AG04450 (cell line): ENCODE data around the gene LAMTOR2. TPM values are rescaled to one million over a fixed set of nuclear protein-coding genes. Genes with fewer than 3 reads are reported as not detected.

ENCODE experiments used
- CTCF ChIA-PET: fragments of 300-600, 350-600 bp; formaldehyde crosslinking; extraction: SDS; loops from one replicate; lab custom pipeline; 2022; ENCODE audit warnings: antibody characterized with exemption, inconsistent platforms; lab: Charles Lee
- POLR2A ChIA-PET: fragments of 350-600 bp; formaldehyde crosslinking; extraction: SDS; loops from one replicate; lab custom pipeline; 2021; ENCODE audit warnings: antibody characterized with exemption, inconsistent platforms; lab: Yijun Ruan, JAX
- DNase-seq: peaks from one replicate; pipeline ENCODE4 v3.0.0-alpha.2; 2011; ENCODE audit warnings: low read depth, low spot score
- H3K27ac ChIP-seq: one replicate; pipeline ENCODE4 v1.5.1; 2012; ENCODE audit warnings: low read depth, low read length, control low read depth
- H3K27me3 ChIP-seq: one replicate; pipeline ENCODE4 v1.6.0; 2012; ENCODE audit warnings: low read length; ENCODE audit not compliant: control insufficient read depth, insufficient read depth
- H3K4me3 ChIP-seq: 2 replicates; pipeline ENCODE4 v1.5.1; 2011; ENCODE audit warnings: mild to moderate bottlenecking, low read depth, low read length, control low read depth
- H3K9me3 ChIP-seq: 2 replicates; pipeline ENCODE4 v1.5.1; 2012; ENCODE audit warnings: low read length; ENCODE audit not compliant: control insufficient read depth, insufficient read depth
- polyA plus RNA-seq: library from polyadenylated mRNA; depleted of rRNA; stranded (reverse); fragments of >200 nt; gene quantifications from 2 replicates; pipeline ENCODE4 v1.2.3, GENCODE V29; 2011
- TF ChIP-seq, protein P1 (sequence below): IDR thresholded peaks from 2 replicates; pipeline ENCODE4 v1.5.1; 2011; ENCODE audit warnings: low read depth, low read length, control low read depth, inconsistent platforms

LAMTOR2 gene
- polyA plus RNA-seq, 1 experiment: 42.4 TPM

- TF ChIP-seq, protein P1, sequence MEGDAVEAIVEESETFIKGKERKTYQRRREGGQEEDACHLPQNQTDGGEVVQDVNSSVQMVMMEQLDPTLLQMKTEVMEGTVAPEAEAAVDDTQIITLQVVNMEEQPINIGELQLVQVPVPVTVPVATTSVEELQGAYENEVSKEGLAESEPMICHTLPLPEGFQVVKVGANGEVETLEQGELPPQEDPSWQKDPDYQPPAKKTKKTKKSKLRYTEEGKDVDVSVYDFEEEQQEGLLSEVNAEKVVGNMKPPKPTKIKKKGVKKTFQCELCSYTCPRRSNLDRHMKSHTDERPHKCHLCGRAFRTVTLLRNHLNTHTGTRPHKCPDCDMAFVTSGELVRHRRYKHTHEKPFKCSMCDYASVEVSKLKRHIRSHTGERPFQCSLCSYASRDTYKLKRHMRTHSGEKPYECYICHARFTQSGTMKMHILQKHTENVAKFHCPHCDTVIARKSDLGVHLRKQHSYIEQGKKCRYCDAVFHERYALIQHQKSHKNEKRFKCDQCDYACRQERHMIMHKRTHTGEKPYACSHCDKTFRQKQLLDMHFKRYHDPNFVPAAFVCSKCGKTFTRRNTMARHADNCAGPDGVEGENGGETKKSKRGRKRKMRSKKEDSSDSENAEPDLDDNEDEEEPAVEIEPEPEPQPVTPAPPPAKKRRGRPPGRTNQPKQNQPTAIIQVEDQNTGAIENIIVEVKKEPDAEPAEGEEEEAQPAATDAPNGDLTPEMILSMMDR: no peak
- Histone ChIP-seq H3K27me3 (no peaks in the 10 kb centered on the region), H3K4me3 (no peak overlapping the region), H3K9me3 (no peaks in the 10 kb centered on the region), H3K27ac (no peak overlapping the region)
- CTCF ChIA-PET: interaction anchor here (1.4 to 1.5 kb wide), 2 partner anchors 11 to 127 kb away, joined by 5 to 7 read pairs; no protein-coding TSS in a partner anchor
- POLR2A ChIA-PET: no interaction called here
- DNase-seq: no peak
Observed at GRCh38 chr1:156064615-156065014, 10.0 kb downstream of the LAMTOR2 start.

DNA sequence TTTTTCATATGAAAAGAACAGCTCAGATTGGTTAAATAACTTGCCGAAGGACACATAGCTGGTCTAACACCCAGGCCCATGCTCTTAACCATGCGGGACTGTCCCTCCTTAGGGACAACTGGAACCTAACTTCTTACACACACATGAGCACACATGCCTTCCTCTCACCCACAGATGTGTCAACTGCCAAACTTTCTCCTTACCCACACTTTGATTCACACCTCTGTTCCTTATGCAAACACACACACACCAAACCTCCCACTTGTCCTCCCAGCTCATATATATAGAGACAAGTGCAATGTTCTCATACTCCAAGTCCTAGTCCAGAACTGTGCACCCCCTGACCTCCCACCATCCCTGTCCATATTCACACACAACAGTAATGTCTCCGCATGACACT, 10.6 kb downstream of the LAMTOR2 start:
- H3K27ac ChIP-seq: no peak overlapping the region

DNA sequence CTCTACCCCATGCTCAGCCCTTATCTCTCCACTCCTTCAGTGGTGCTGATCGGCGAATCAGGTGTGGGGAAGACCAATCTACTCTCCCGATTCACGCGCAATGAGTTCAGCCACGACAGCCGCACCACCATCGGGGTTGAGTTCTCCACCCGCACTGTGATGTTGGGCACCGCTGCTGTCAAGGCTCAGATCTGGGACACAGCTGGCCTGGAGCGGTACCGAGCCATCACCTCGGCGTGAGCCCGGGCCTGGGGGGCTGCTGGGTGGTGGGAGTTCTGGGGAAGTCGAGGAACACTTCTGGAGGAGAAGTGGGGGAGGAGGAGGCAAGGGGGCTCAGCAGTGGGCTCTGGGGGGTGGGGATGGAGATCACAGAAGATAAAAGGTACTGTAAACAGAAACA, 11.3 kb downstream of the LAMTOR2 start:
- DNase-seq: no peak
- TF ChIP-seq, protein P1: no peak
- ChIA-PET POLR2A (no interaction called here), CTCF (interaction anchor here (0.7 to 2.1 kb wide), 15 partner anchors 8 to 168 kb away, joined by 3 to 12 read pairs (median 5); partner anchors contain the start of genes KHDC4, SSR2 and UBQLN4)
- Histone ChIP-seq H3K4me3 (no peak overlapping the region), H3K27me3 (no peaks in the 10 kb centered on the region), H3K9me3 (no peaks in the 10 kb centered on the region), H3K27ac (no peak overlapping the region)

More for the DNA sequence above, 10.6 kb downstream of the LAMTOR2 start:
- POLR2A ChIA-PET: no interaction called here
- CTCF ChIA-PET: interaction anchor here (1.2 to 1.5 kb wide), 3 partner anchors 10 to 167 kb away, joined by 3 to 7 read pairs (median 5); no protein-coding TSS in a partner anchor
- Histone ChIP-seq H3K4me3 (no peak overlapping the region), H3K27me3 (no peaks in the 10 kb centered on the region), H3K9me3 (no peaks in the 10 kb centered on the region)
- TF ChIP-seq, protein P1: no peak
- DNase-seq: no peak

DNA sequence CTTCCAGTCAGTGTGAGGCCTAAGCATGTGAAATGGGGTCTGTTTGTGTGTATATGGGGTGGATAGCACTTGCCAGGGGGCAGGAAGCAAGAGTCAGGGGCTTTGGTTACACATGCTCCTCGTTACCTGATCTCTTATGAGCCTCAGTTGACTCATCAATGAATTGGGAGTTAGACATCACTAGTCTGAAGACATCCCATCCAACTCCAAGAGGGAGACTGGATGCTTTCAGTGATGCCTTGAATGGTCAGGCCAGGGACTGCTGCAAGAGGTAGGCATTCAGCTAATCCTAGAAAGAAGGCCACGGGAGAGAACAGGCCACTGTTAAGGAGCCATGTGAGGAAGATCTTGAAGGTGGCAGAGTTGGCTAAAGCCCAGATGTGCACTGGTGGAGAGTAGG, 12.7 kb downstream of the LAMTOR2 start:
- CTCF ChIA-PET: interaction anchor here (0.8 to 2.1 kb wide), 11 partner anchors 8 to 252 kb away, joined by 3 to 12 read pairs (median 5); partner anchors contain the start of genes KHDC4 and SSR2
- Histone ChIP-seq H3K4me3 (no peak overlapping the region), H3K27me3 (no peaks in the 10 kb centered on the region), H3K9me3 (no peaks in the 10 kb centered on the region), H3K27ac (no peak overlapping the region)
- TF ChIP-seq, protein P1: no peak
- POLR2A ChIA-PET: no interaction called here
- no peak for DNase-seq

GRCh38 chr1:156069490-156070455, 15.2 kb downstream of the LAMTOR2 start:
- ChIA-PET POLR2A (no interaction called here), CTCF (no interaction called here)
- Histone ChIP-seq H3K4me3 (no peak overlapping the region), H3K27me3 (no peaks in the 10 kb centered on the region), H3K9me3 (no peaks in the 10 kb centered on the region), H3K27ac (no peak overlapping the region)
- TF ChIP-seq, protein P1: no peak
- no peak for DNase-seq
